Muscle of leg (tissue), 11 donors: ENCODE measurements around the gene CEP112. TPM values are rescaled to one million over a fixed set of nuclear protein-coding genes. Genes with fewer than 3 reads are reported as not detected.

Source experiments
- DNase-seq: peaks from one replicate; pipeline ENCODE4 v3.0.0; 2013
- H3K27ac ChIP-seq: one replicate; pipeline ENCODE4 v1.5.1; 2013; ENCODE audit warnings: mild to moderate bottlenecking, low read length, control low read depth
- H3K27me3 ChIP-seq: one replicate; pipeline ENCODE4 v1.6.1; 2013; ENCODE audit warnings: low read length; ENCODE audit not compliant: control insufficient read depth, insufficient read depth
- H3K36me3 ChIP-seq: one replicate; pipeline ENCODE4 v1.6.1; 2013; ENCODE audit warnings: low read length; ENCODE audit not compliant: control insufficient read depth, insufficient read depth
- H3K4me1 ChIP-seq: one replicate; pipeline ENCODE4 v1.6.1; 2013; ENCODE audit warnings: low read length; ENCODE audit not compliant: control insufficient read depth, insufficient read depth
- H3K4me3 ChIP-seq: one replicate; pipeline ENCODE4 v1.5.1; 2013; ENCODE audit warnings: low read length, control low read depth
- H3K9me3 ChIP-seq: replicated peaks from 2 replicates; pipeline ENCODE4 v1.6.1; 2013; ENCODE audit warnings: low read depth, low read length; ENCODE audit not compliant: control insufficient read depth
- WGBS: methylation state at CpG from one replicate; pipeline ENCODE4 v1.1.5; 2013; ENCODE audit warnings: missing lambda C conversion rate; ENCODE audit not compliant: insufficient coverage; 5-methylcytosine and 5-hydroxymethylcytosine counted together
- polyA plus RNA-seq, 8 donors: library from polyadenylated mRNA; unstranded; fragments of 120-200 nt; gene quantifications; one replicate each; pipeline versions ENCODE4 v1.2.1 to v1.2.3, GENCODE V29; 2013; ENCODE audit warnings: inconsistent platforms in 1 of 8, low replicate concordance in 1 of 8; ENCODE audit not compliant: insufficient read length in 8 of 8, insufficient read depth in 1 of 8
- total RNA-seq: library from RNA; stranded (reverse); fragments of 120-200 nt; gene quantifications from one replicate; pipeline ENCODE4 v1.2.4, GENCODE V29; 2013

Gene CEP112
- total and polyA plus RNA-seq, 9 donors: 11.4 to 19.0 (median 14.8) TPM

- Histone ChIP-seq H3K36me3 (peaks cover 4% of the 10 kb centered on the region), H3K4me1 (no peaks in the 10 kb centered on the region), H3K4me3 (no peak overlapping the region), H3K27ac (no peak overlapping the region), H3K9me3 (no peaks in the 10 kb centered on the region), H3K27me3 (no peaks in the 10 kb centered on the region)
- no CpG with 5 or more reads among the region's 3 CpGs for WGBS
- DNase-seq: no peak
Measured at GRCh38 chr17:66038125-66038524, 153.8 kb downstream of the CEP112 start.

GRCh38 chr17:66037221-66037620, 154.7 kb downstream of the CEP112 start:
- Histone ChIP-seq H3K36me3 (peaks cover 4% of the 10 kb centered on the region), H3K27me3 (no peaks in the 10 kb centered on the region), H3K27ac (no peak overlapping the region), H3K4me3 (no peak overlapping the region), H3K9me3 (no peaks in the 10 kb centered on the region), H3K4me1 (no peaks in the 10 kb centered on the region)
- WGBS: 74% methylated on average over 2 of the region's 3 CpGs
- no peak for DNase-seq

- no peaks in the 10 kb centered on the region for H3K27me3 ChIP-seq
- H3K4me3 ChIP-seq: no peak overlapping the region
- WGBS: 80% methylated on average over 2 of the region's 2 CpGs
- DNase-seq: peak; percentile 18
- no peak overlapping the region for H3K27ac ChIP-seq
- H3K9me3 ChIP-seq: no peaks in the 10 kb centered on the region
- H3K36me3 ChIP-seq: peaks cover 4% of the 10 kb centered on the region
- H3K4me1 ChIP-seq: peaks cover 4% of the 10 kb centered on the region
Measured at GRCh38 chr17:66032082-66032712, 159.7 kb downstream of the CEP112 start.

- no peak overlapping the region for H3K4me3 ChIP-seq
- H3K36me3 ChIP-seq: peaks cover 12% of the 10 kb centered on the region
- no peaks in the 10 kb centered on the region for H3K4me1 ChIP-seq
- H3K9me3 ChIP-seq: peaks cover 18% of the 10 kb centered on the region
- DNase-seq: no peak
- H3K27ac ChIP-seq: no peak overlapping the region
- no peaks in the 10 kb centered on the region for H3K27me3 ChIP-seq
Measured at GRCh38 chr17:66025551-66025950, 166.4 kb downstream of the CEP112 start.

- H3K27ac ChIP-seq: no peak overlapping the region
- H3K4me1 ChIP-seq: no peaks in the 10 kb centered on the region
- peaks cover 12% of the 10 kb centered on the region for H3K36me3 ChIP-seq
- WGBS: 62% methylated on average over 3 of the region's 3 CpGs
- DNase-seq: no peak
- H3K9me3 ChIP-seq: peaks cover 18% of the 10 kb centered on the region
- no peak overlapping the region for H3K4me3 ChIP-seq
- H3K27me3 ChIP-seq: no peaks in the 10 kb centered on the region
Measured at GRCh38 chr17:66021757-66022156, 170.2 kb downstream of the CEP112 start.

GRCh38 chr17:66018786-66019185, 173.1 kb downstream of the CEP112 start:
- Histone ChIP-seq H3K4me3 (no peak overlapping the region), H3K36me3 (peaks cover 13% of the 10 kb centered on the region), H3K27ac (no peak overlapping the region), H3K4me1 (no peaks in the 10 kb centered on the region), H3K27me3 (no peaks in the 10 kb centered on the region), H3K9me3 (peaks cover 8% of the 10 kb centered on the region)
- no CpG with 5 or more reads among the region's 2 CpGs for WGBS
- DNase-seq: no peak

GRCh38 chr17:66016231-66016630, 175.7 kb downstream of the CEP112 start:
- Histone ChIP-seq H3K36me3 (peaks cover 10% of the 10 kb centered on the region), H3K27me3 (no peaks in the 10 kb centered on the region), H3K9me3 (no peaks in the 10 kb centered on the region), H3K27ac (no peak overlapping the region), H3K4me3 (no peak overlapping the region), H3K4me1 (no peaks in the 10 kb centered on the region)
- WGBS: 92% methylated on average over 2 of the region's 3 CpGs
- no peak for DNase-seq

GRCh38 chr17:66008680-66009079, 183.3 kb downstream of the CEP112 start:
- H3K4me3 ChIP-seq: no peak overlapping the region
- H3K27me3 ChIP-seq: no peaks in the 10 kb centered on the region
- no CpG with 5 or more reads among the region's 1 CpG for WGBS
- no peaks in the 10 kb centered on the region for H3K4me1 ChIP-seq
- no peak for DNase-seq
- H3K36me3 ChIP-seq: peaks cover 4% of the 10 kb centered on the region
- H3K27ac ChIP-seq: no peak overlapping the region
- peaks cover 5% of the 10 kb centered on the region for H3K9me3 ChIP-seq

- Histone ChIP-seq H3K9me3 (peaks cover 5% of the 10 kb centered on the region), H3K27me3 (no peaks in the 10 kb centered on the region), H3K36me3 (no peaks in the 10 kb centered on the region), H3K27ac (no peak overlapping the region), H3K4me1 (no peaks in the 10 kb centered on the region), H3K4me3 (no peak overlapping the region)
- 100% methylated on average over 1 of the region's 4 CpGs for WGBS
- no peak for DNase-seq
Measured at GRCh38 chr17:66006654-66007053, 185.3 kb downstream of the CEP112 start.

GRCh38 chr17:66002812-66003211, 189.1 kb downstream of the CEP112 start:
- no CpG with 5 or more reads among the region's 1 CpG for WGBS
- Histone ChIP-seq H3K4me3 (no peak overlapping the region), H3K27me3 (no peaks in the 10 kb centered on the region), H3K27ac (no peak overlapping the region), H3K36me3 (peaks cover 3% of the 10 kb centered on the region), H3K9me3 (no peaks in the 10 kb centered on the region), H3K4me1 (no peaks in the 10 kb centered on the region)
- DNase-seq: peak; percentile 65

- Histone ChIP-seq H3K9me3 (no peaks in the 10 kb centered on the region), H3K27me3 (no peaks in the 10 kb centered on the region), H3K4me3 (no peak overlapping the region), H3K36me3 (peaks cover 3% of the 10 kb centered on the region), H3K4me1 (no peaks in the 10 kb centered on the region), H3K27ac (no peak overlapping the region)
- no peak for DNase-seq
- no CpG with 5 or more reads among the region's 1 CpG for WGBS
Measured at GRCh38 chr17:66002063-66002585, 189.8 kb downstream of the CEP112 start.
